Suprapubic skin (tissue), 4 donors: ENCODE results near the gene GOLGA3.

ENCODE experiments used
- POLR2A ChIP-seq, 2 donors: fragments of 450-650 bp; IDR thresholded peaks; one replicate each; pipeline ENCODE4 v1.6.1; 2017; ENCODE audit warnings: antibody characterized with exemption in 2 of 2, mild to moderate bottlenecking in 2 of 2, moderate library complexity in 2 of 2
- POLR2AphosphoS5 ChIP-seq, 3 donors: sonication (generic); formaldehyde crosslinking; IDR thresholded peaks; one replicate each; pipeline ENCODE4 v1.6.1; 2017; ENCODE audit warnings: antibody characterized with exemption in 3 of 3
- TF ChIP-seq, protein P1 (sequence below), 2 donors: fragments of 200-600 bp in 1 of 2; fragments of 450-650 bp in 1 of 2; sonication (generic) in 1 of 2; IDR thresholded peaks; one replicate each; pipeline ENCODE4 v1.5.1; 2016 to 2019; ENCODE audit warnings: antibody characterized with exemption in 2 of 2, mild to moderate bottlenecking in 1 of 2, moderate library complexity in 1 of 2

- TF ChIP-seq POLR2AphosphoS5 (IDR thresholded peaks at IDR 0.05) = no peak
- TF ChIP-seq, protein P1, sequence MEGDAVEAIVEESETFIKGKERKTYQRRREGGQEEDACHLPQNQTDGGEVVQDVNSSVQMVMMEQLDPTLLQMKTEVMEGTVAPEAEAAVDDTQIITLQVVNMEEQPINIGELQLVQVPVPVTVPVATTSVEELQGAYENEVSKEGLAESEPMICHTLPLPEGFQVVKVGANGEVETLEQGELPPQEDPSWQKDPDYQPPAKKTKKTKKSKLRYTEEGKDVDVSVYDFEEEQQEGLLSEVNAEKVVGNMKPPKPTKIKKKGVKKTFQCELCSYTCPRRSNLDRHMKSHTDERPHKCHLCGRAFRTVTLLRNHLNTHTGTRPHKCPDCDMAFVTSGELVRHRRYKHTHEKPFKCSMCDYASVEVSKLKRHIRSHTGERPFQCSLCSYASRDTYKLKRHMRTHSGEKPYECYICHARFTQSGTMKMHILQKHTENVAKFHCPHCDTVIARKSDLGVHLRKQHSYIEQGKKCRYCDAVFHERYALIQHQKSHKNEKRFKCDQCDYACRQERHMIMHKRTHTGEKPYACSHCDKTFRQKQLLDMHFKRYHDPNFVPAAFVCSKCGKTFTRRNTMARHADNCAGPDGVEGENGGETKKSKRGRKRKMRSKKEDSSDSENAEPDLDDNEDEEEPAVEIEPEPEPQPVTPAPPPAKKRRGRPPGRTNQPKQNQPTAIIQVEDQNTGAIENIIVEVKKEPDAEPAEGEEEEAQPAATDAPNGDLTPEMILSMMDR (IDR thresholded peaks at IDR 0.05) = no peak
- TF ChIP-seq POLR2A (IDR thresholded peaks at IDR 0.05) = no peak
Measured at GRCh38 chr12:132759359-132759758, 69.3 kb downstream of the GOLGA3 start.
